Ascending aorta (tissue), 2 donors: ENCODE measurements around the gene XG. TPM values are rescaled to one million over a fixed set of nuclear protein-coding genes. Genes with fewer than 3 reads are reported as not detected.
A peak's percentile ranks its signal among the peaks of the same experiment; 100 is the strongest.
"Not testable (repeated sequence)": the region's sequence is repeated elsewhere in the genome, so short reads cannot be mapped to it uniquely, and the experiment has no call there.

Source experiments
- DNase-seq, 2 donors: peaks; one replicate each; pipeline ENCODE4 v3.0.0-alpha.2; 2019; ENCODE audit warnings: low spot score in 2 of 2
- H3K27ac ChIP-seq, 2 donors: fragments of 200-600 bp; sonication (generic); one replicate each; pipeline ENCODE4 v1.5.1; 2016 to 2017; ENCODE audit warnings: mild to moderate bottlenecking in 1 of 2
- H3K27me3 ChIP-seq: fragments of 200-600 bp; sonication (generic); one replicate; pipeline ENCODE4 v1.5.1; 2017
- H3K36me3 ChIP-seq, 2 donors: fragments of 200-600 bp; sonication (generic); one replicate each; pipeline ENCODE4 v1.5.1; 2016
- H3K4me1 ChIP-seq, 2 donors: fragments of 200-600 bp; sonication (generic); one replicate each; pipeline ENCODE4 v1.5.1; 2016 to 2017; ENCODE audit warnings: mild to moderate bottlenecking in 1 of 2
- H3K4me3 ChIP-seq, 2 donors: fragments of 200-600 bp; sonication (generic); one replicate each; pipeline ENCODE4 v1.5.1; 2016 to 2017; ENCODE audit warnings: mild to moderate bottlenecking in 1 of 2
- H3K9me3 ChIP-seq, 2 donors: fragments of 200-600 bp; sonication (generic); one replicate each; pipeline ENCODE4 v1.5.1; 2016
- CTCF ChIP-seq, 3 experiments: fragments of 200-600 bp in 2 of 3; fragments of 450-650 bp in 1 of 3; sonication (generic) in 2 of 3; IDR thresholded peaks; one replicate each; pipeline ENCODE4 v1.5.1; 2016 to 2019; ENCODE audit warnings: antibody characterized with exemption in 3 of 3, mild to moderate bottlenecking in 1 of 3, moderate library complexity in 1 of 3
- intact Hi-C: fragments of 100-400 bp; cut with DNase I; formaldehyde crosslinking; loops from one replicate; pipeline ENCODE4 v1.15.1; 2023
- total RNA-seq: library from RNA; depleted of rRNA; stranded (reverse); fragments of >200 nt; gene quantifications from one replicate; pipeline ENCODE4 v1.1.0, GENCODE V29; 2016

Gene XG
- 1.3 TPM for total RNA-seq

GRCh38 chrX:2751874-2752300, at the start of gene XG:
XG (plus strand) TSS chrX:2752040; CDS start chrX:2752275, 235 bp downstream.
- H3K9me3 ChIP-seq, intact Hi-C loops, H3K36me3 ChIP-seq, H3K27me3 ChIP-seq, H3K4me1 ChIP-seq: not testable (repeated sequence)
- DNase-seq = peak in 1 of 2 donors; percentile 66
- Histone ChIP-seq H3K4me3 (peak within 1 kb of the TSS in 1 of 2 donors; percentile 46), H3K27ac (peak within 1 kb of the TSS in 1 of 2 donors; percentile 45)

GRCh38 chrX:2703991-2704369, 47.9 kb upstream of the XG start:
- H3K36me3 ChIP-seq = no peaks in the 10 kb centered on the region
- intact Hi-C loops = no loop called here
- TF ChIP-seq CTCF (IDR thresholded peaks at IDR 0.05) = peak in 2 of 3 experiments; percentile 22 to 37
- H3K4me3 ChIP-seq = no peak overlapping the region
- no peak for DNase-seq
- H3K9me3 ChIP-seq = no peaks in the 10 kb centered on the region
- no peaks in the 10 kb centered on the region for H3K27me3 ChIP-seq
- peaks cover 0 to 32% of the 10 kb centered on the region in 2 donors for H3K4me1 ChIP-seq
- no peak overlapping the region for H3K27ac ChIP-seq

GRCh38 chrX:2705046-2705832, 46.6 kb upstream of the XG start:
- no peak overlapping the region for H3K4me3 ChIP-seq
- H3K27ac ChIP-seq = peak overlapping the region in 1 of 2 donors; percentile 49
- no peaks in the 10 kb centered on the region for H3K9me3 ChIP-seq
- TF ChIP-seq CTCF (IDR thresholded peaks at IDR 0.05) = no peak
- peaks cover 0 to 32% of the 10 kb centered on the region in 2 donors for H3K4me1 ChIP-seq
- H3K36me3 ChIP-seq = no peaks in the 10 kb centered on the region
- intact Hi-C loops = no loop called here
- no peak for DNase-seq
- H3K27me3 ChIP-seq = no peaks in the 10 kb centered on the region

- intact Hi-C loops = no loop called here
- Histone ChIP-seq H3K4me1 (peaks cover 0 to 29% of the 10 kb centered on the region in 2 donors), H3K27me3 (no peaks in the 10 kb centered on the region), H3K9me3 (no peaks in the 10 kb centered on the region), H3K4me3 (no peak overlapping the region), H3K36me3 (peaks cover 5 to 11% of the 10 kb centered on the region in 2 donors), H3K27ac (no peak overlapping the region)
- peak; percentile 49 to 74 for DNase-seq
- no peak for TF ChIP-seq CTCF (IDR thresholded peaks at IDR 0.05)
These were observed 44.5 kb upstream of the XG start for GRCh38 chrX:2707334-2707760.

GRCh38 chrX:2708021-2708420, 43.8 kb upstream of the XG start:
- intact Hi-C loops = no loop called here
- H3K27me3 ChIP-seq = no peaks in the 10 kb centered on the region

More at GRCh38 chrX:2708021-2708420, 43.8 kb upstream of the XG start:
- H3K4me3 ChIP-seq = no peak overlapping the region
- DNase-seq = no peak
- no peak overlapping the region for H3K27ac ChIP-seq
- H3K36me3 ChIP-seq = peaks cover 5 to 17% of the 10 kb centered on the region in 2 donors
- H3K9me3 ChIP-seq = no peaks in the 10 kb centered on the region
- peaks cover 0 to 22% of the 10 kb centered on the region in 2 donors for H3K4me1 ChIP-seq
- no peak for TF ChIP-seq CTCF (IDR thresholded peaks at IDR 0.05)
